RWPE2 (cell line): Measurements from ENCODE around the gene DMRTC2.

Experiments
- ATAC-seq: fragments of 200-7000 bp; cut with Tn5 transposase; 3 replicates; pipeline ENCODE4 v1.9.1; 2021; ENCODE audit warnings: low read depth
- DNase-seq: peaks from one replicate; pipeline ENCODE4 v3.0.0-alpha.2; 2020; ENCODE audit warnings: low spot score
- H3K27ac ChIP-seq: fragments of 450-650 bp; 2 replicates; pipeline ENCODE4 v1.5.1; 2017; ENCODE audit warnings: mild to moderate bottlenecking; ENCODE audit not compliant: poor library complexity, severe bottlenecking
- H3K27me3 ChIP-seq: fragments of 250-450 bp; sonication (Bioruptor Pico); 2 replicates; pipeline ENCODE4 v1.5.1; 2021; ENCODE audit warnings: mild to moderate bottlenecking, moderate library complexity; ENCODE audit not compliant: insufficient read depth, poor library complexity, severe bottlenecking
- H3K36me3 ChIP-seq: fragments of 250-450 bp; sonication (Bioruptor Pico); 2 replicates; pipeline ENCODE4 v1.5.1; 2020; ENCODE audit warnings: low read depth, mild to moderate bottlenecking, moderate library complexity
- H3K4me1 ChIP-seq: fragments of 250-450 bp; sonication (Bioruptor Pico); 2 replicates; pipeline ENCODE4 v1.5.1; 2021; ENCODE audit warnings: mild to moderate bottlenecking, moderate library complexity; ENCODE audit not compliant: insufficient read depth, poor library complexity, severe bottlenecking
- H3K4me3 ChIP-seq: fragments of 250-450 bp; sonication (Bioruptor Pico); 2 replicates; pipeline ENCODE4 v1.5.1; 2021; ENCODE audit warnings: mild to moderate bottlenecking, moderate library complexity; ENCODE audit not compliant: severe bottlenecking
- H3K9me3 ChIP-seq: fragments of 250-450 bp; sonication (Bioruptor Pico); 2 replicates; pipeline ENCODE4 v1.5.1; 2021; ENCODE audit warnings: mild to moderate bottlenecking, moderate library complexity; ENCODE audit not compliant: severe bottlenecking
- CTCF ChIP-seq: fragments of 450-650 bp; IDR thresholded peaks from one replicate; pipeline ENCODE4 v1.5.1; 2017; ENCODE audit warnings: mild to moderate bottlenecking, moderate library complexity; ENCODE audit not compliant: poor library complexity, severe bottlenecking

The DMRTC2 gene

GRCh38 chr19:41896581-41896942 lies 51.7 kb downstream of the DMRTC2 start:
- H3K27me3 ChIP-seq, result no peaks in the 10 kb centered on the region
- ATAC-seq (no peak), DNase-seq (no peak)
- TF ChIP-seq CTCF, result no peak
- H3K4me3 ChIP-seq, result no peak overlapping the region
- no peaks in the 10 kb centered on the region for H3K4me1 ChIP-seq
- H3K36me3 ChIP-seq, result peaks cover 69% of the 10 kb centered on the region
- no peak overlapping the region for H3K27ac ChIP-seq
- H3K9me3 ChIP-seq, result no peaks in the 10 kb centered on the region

GRCh38 chr19:41897181-41897580 lies 52.3 kb downstream of the DMRTC2 start:
- Histone ChIP-seq H3K27ac (no peak overlapping the region), H3K27me3 (no peaks in the 10 kb centered on the region), H3K4me3 (no peak overlapping the region), H3K4me1 (no peaks in the 10 kb centered on the region), H3K36me3 (peaks cover 69% of the 10 kb centered on the region), H3K9me3 (no peaks in the 10 kb centered on the region)
- TF ChIP-seq CTCF, result no peak
- ATAC-seq (no peak), DNase-seq (no peak)

- no peak for ATAC-seq
- Histone ChIP-seq H3K27ac (no peak overlapping the region), H3K4me1 (no peaks in the 10 kb centered on the region), H3K4me3 (no peak overlapping the region), H3K9me3 (no peaks in the 10 kb centered on the region), H3K27me3 (no peaks in the 10 kb centered on the region), H3K36me3 (peaks cover 68% of the 10 kb centered on the region)
- no peak for TF ChIP-seq CTCF
- DNase-seq, result no peak
Measured at GRCh38 chr19:41897820-41898219, 53.0 kb downstream of the DMRTC2 start.

GRCh38 chr19:41898235-41898634 lies 53.4 kb downstream of the DMRTC2 start:
- no peak for TF ChIP-seq CTCF
- no peak for ATAC-seq
- Histone ChIP-seq H3K36me3 (peaks cover 69% of the 10 kb centered on the region), H3K27ac (no peak overlapping the region), H3K9me3 (no peaks in the 10 kb centered on the region), H3K4me1 (no peaks in the 10 kb centered on the region), H3K4me3 (no peak overlapping the region), H3K27me3 (no peaks in the 10 kb centered on the region)
- DNase-seq, result no peak
